Progenitor cell of endocrine pancreas (in vitro differentiated cells): ENCODE results near the gene SIX3. TPM values are rescaled to one million over a fixed set of nuclear protein-coding genes. Genes with fewer than 3 reads are reported as not detected.

ENCODE experiments used
- DNase-seq: peaks from one replicate; pipeline ENCODE4 v3.0.0; 2021; ENCODE audit warnings: low spot score; ENCODE audit not compliant: unreplicated experiment
- H3K27ac Mint-ChIP-seq: 2 replicates; pipeline ENCODE4 v1.8.0; 2021; ENCODE audit warnings: mild to moderate bottlenecking, moderate library complexity, mixed read lengths
- H3K27me3 Mint-ChIP-seq: 2 replicates; pipeline ENCODE4 v1.8.0; 2021; ENCODE audit warnings: mixed read lengths
- H3K36me3 Mint-ChIP-seq: 2 replicates; pipeline ENCODE4 v1.8.0; 2022; ENCODE audit warnings: mixed read lengths; ENCODE audit not compliant: insufficient read depth
- H3K4me1 Mint-ChIP-seq: 2 replicates; pipeline ENCODE4 v1.8.0; 2021; ENCODE audit warnings: low read depth, mixed read lengths
- H3K4me3 Mint-ChIP-seq: 2 replicates; pipeline ENCODE4 v1.8.0; 2021; ENCODE audit warnings: low read depth, mild to moderate bottlenecking, moderate library complexity, mixed read lengths
- H3K9me3 Mint-ChIP-seq: 2 replicates; pipeline ENCODE4 v1.8.0; 2021; ENCODE audit warnings: low read depth, mixed read lengths
- total RNA-seq: library from RNA; stranded (reverse); gene quantifications from 2 replicates; pipeline ENCODE4 v1.2.1, GENCODE V29; 2021
- TF ChIP-seq, protein P1 (sequence below): fragments of 200-600 bp; sonication (generic); IDR thresholded peaks from one replicate; pipeline ENCODE4 v1.5.0; 2021; ENCODE audit warnings: antibody characterized with exemption, mild to moderate bottlenecking; ENCODE audit not compliant: unreplicated experiment

SIX3 gene
- total RNA-seq, 1 donor from 2014 or later: not detected

DNA sequence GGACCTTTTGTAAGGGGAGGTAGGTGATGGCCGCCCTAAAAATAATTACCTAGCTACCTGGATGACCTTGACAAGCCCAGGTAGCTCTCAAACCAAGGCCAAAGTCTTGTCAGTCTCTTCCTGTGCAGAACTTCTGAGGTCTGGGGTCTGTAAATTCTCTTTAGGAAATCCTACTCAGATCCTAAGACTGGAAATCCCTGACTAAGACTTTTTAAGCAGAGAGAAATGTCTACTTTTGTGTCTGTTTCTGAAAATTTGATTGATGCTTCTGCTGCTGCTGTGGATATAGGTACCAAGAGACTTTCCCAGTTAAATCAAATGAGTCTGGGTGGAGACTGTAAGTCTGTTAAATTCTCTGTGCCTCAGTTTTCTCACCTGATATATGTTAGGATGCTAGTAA, 36.9 kb upstream of the SIX3 start:
- Mint-ChIP-seq H3K4me1 (no peaks in the 10 kb centered on the region), H3K4me3 (no peak overlapping the region), H3K27me3 (peaks cover 54% of the 10 kb centered on the region), H3K9me3 (peaks cover 3% of the 10 kb centered on the region), H3K36me3 (no peaks in the 10 kb centered on the region), H3K27ac (no peak overlapping the region)
- TF ChIP-seq, protein P1, sequence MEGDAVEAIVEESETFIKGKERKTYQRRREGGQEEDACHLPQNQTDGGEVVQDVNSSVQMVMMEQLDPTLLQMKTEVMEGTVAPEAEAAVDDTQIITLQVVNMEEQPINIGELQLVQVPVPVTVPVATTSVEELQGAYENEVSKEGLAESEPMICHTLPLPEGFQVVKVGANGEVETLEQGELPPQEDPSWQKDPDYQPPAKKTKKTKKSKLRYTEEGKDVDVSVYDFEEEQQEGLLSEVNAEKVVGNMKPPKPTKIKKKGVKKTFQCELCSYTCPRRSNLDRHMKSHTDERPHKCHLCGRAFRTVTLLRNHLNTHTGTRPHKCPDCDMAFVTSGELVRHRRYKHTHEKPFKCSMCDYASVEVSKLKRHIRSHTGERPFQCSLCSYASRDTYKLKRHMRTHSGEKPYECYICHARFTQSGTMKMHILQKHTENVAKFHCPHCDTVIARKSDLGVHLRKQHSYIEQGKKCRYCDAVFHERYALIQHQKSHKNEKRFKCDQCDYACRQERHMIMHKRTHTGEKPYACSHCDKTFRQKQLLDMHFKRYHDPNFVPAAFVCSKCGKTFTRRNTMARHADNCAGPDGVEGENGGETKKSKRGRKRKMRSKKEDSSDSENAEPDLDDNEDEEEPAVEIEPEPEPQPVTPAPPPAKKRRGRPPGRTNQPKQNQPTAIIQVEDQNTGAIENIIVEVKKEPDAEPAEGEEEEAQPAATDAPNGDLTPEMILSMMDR: no peak
- no peak for DNase-seq

DNA sequence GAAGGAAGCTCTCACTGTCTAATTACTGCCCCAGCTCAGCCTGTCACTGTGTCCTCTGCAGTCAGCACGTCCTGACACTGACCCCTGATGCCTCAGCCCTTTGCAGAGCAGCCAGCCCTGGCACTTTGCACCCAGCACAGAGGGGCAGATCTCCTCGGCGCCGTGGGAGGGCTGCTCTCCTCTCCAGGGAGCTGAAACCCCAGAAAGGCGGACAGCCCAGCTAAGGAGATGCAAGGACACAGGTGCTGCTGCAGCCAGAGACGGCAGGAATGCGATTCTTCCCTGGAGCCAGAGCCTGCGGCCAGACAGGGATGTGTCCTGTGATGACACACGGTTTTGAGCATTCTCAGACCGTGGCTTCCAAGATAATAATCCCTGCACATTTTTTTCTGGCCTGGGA, 34.5 kb upstream of the SIX3 start:
- no peak overlapping the region for H3K27ac Mint-ChIP-seq
- H3K27me3 Mint-ChIP-seq: peaks cover 33% of the 10 kb centered on the region
- no peak for DNase-seq
- TF ChIP-seq, protein P1: no peak
- no peaks in the 10 kb centered on the region for H3K4me1 Mint-ChIP-seq
- H3K9me3 Mint-ChIP-seq: peaks cover 11% of the 10 kb centered on the region
- H3K36me3 Mint-ChIP-seq: no peaks in the 10 kb centered on the region
- no peak overlapping the region for H3K4me3 Mint-ChIP-seq

GRCh38 chr2:44909831-44910230, 31.7 kb upstream of the SIX3 start:
- Mint-ChIP-seq H3K4me3 (no peak overlapping the region), H3K27me3 (peaks cover 27% of the 10 kb centered on the region), H3K4me1 (no peaks in the 10 kb centered on the region), H3K9me3 (peaks cover 11% of the 10 kb centered on the region), H3K27ac (no peak overlapping the region), H3K36me3 (no peaks in the 10 kb centered on the region)
- no peak for DNase-seq
- TF ChIP-seq, protein P1: no peak

DNA sequence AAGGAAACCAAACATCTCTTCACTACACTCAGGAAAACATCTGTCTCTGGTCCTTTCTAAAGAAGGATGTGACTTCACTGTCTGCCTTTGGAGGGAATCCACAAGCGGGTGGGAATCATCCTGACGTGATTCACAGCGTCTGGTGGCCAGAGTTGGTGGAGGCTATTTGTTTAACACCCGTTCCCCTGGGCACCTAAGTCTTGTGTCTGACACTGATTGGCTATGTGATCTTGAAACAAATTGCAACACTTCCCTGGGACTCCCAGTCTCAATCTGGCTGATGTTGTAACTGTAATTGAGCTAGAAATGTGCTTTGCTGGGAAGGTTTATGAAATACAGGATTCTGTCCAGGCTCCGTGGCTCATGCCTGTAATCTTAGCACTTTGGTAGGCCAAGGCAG, 28.8 kb upstream of the SIX3 start:
- Mint-ChIP-seq H3K36me3 (no peaks in the 10 kb centered on the region), H3K4me3 (no peak overlapping the region), H3K4me1 (no peaks in the 10 kb centered on the region), H3K27me3 (peaks cover 30% of the 10 kb centered on the region), H3K9me3 (peaks cover 8% of the 10 kb centered on the region), H3K27ac (no peak overlapping the region)
- DNase-seq: no peak
- TF ChIP-seq, protein P1: no peak

DNA sequence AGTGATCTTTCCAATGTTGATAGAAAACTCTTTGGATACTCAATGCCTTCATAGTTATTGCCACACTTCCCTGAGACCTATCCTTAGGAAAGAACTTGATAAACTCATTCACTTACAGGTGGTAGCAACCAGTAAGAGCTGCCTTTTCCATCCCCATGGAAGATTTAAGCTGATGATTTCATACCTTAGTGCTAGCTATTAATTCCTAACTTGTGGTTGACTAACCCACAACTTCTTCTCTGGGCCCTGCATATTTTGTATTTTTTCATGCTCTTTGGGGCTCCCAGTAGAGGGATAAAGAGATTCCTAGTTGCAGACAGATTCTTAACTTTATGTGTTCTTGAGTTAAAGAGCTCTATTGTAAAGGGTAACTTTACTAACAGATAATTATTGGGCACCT, 25.2 kb upstream of the SIX3 start:
- Mint-ChIP-seq H3K27me3 (peaks cover 62% of the 10 kb centered on the region), H3K4me1 (no peaks in the 10 kb centered on the region), H3K9me3 (no peaks in the 10 kb centered on the region), H3K27ac (no peak overlapping the region), H3K36me3 (no peaks in the 10 kb centered on the region), H3K4me3 (no peak overlapping the region)
- TF ChIP-seq, protein P1: no peak
- DNase-seq: no peak
